Mucosa of descending colon (tissue), 3 donors: Measurements from ENCODE around the gene FRMD8. TPM values are rescaled to one million over a fixed set of nuclear protein-coding genes. Genes with fewer than 3 reads are reported as not detected.

Experiments
- ATAC-seq: fragments of 200-7000 bp; cut with Tn5 transposase; one replicate; pipeline ENCODE4 v1.9.1; 2020; ENCODE audit warnings: mild to moderate bottlenecking, moderate library complexity
- DNase-seq, 3 donors: peaks; one replicate each; pipeline ENCODE4 v3.0.0-alpha.2; 2020
- H3K36me3 ChIP-seq: fragments of 200-600 bp; one replicate; pipeline ENCODE4 v1.8.0; 2021; ENCODE audit warnings: low read depth, mild to moderate bottlenecking
- H3K4me1 ChIP-seq: fragments of 200-600 bp; one replicate; pipeline ENCODE4 v1.8.0; 2021; ENCODE audit warnings: low read depth, mild to moderate bottlenecking
- H3K4me3 ChIP-seq: fragments of 200-600 bp; one replicate; pipeline ENCODE4 v1.8.0; 2021; ENCODE audit warnings: mild to moderate bottlenecking
- H3K9me3 ChIP-seq: fragments of 200-600 bp; one replicate; pipeline ENCODE4 v1.8.0; 2021; ENCODE audit warnings: mild to moderate bottlenecking
- intact Hi-C, 2 donors: fragments of 100-400 bp; cut with DNase I in 1 of 2; cut with micrococcal nuclease in 1 of 2; formaldehyde crosslinking; loops; one replicate each; pipeline versions ENCODE4 v1.11.0 to v1.11.1; 2022; cut with DNase I, micrococcal nuclease
- total RNA-seq, 3 donors: library from RNA; stranded (reverse); fragmentation: NEBNext Ultra II Directional in 2 of 3; extraction: Animal tissue kit (Norgen Biotek cat#: 25700) in 2 of 3; gene quantifications; one replicate each; pipeline versions ENCODE4 v1.2.1 to v1.2.4, GENCODE V29; 2021 to 2023
- TF ChIP-seq, protein P1 (sequence below): fragments of 200-600 bp; IDR thresholded peaks from one replicate; pipeline ENCODE4 v1.8.0; 2022; ENCODE audit warnings: antibody characterized with exemption, mild to moderate bottlenecking
- donor health status: DM: no; HTN: no; CAD: no; lungs with moderate emphysema.
- donor health status: DM: no; HTN: no; CAD: no.
- donor health status: DM: no; HTN: yes; CAD: no.

Gene FRMD8
- total RNA-seq, 3 donors from 2014 or later, result 27.1 to 44.1 (median 42.3) TPM

DNA sequence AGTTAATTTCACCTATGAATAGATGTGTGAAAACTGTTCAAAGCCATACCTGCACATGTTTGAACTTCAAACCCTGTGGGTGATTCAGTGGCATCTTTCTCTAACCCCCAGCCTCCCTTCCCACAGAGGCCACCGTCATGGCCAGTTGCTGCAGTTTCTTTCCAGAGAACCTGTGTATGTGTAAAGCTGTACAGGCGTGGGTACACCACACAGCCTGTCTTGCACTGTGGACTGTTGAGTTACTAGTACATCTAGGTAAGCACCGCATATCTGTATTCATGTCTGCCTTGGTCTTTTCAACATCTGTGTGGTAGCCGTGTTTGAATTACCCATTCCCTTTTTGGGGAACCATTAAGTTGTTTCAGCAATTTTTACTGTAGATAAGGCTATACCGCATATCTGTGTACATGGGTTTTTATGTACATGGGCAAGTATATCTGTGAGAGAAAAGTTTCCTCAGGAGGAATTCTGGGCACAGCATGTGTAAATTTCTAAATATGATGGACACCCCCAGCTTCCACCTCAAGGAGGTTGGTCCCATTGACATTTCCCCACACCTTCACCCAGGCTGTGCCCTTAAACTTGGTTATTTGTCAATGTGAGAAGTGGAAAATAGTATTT, 50.1 kb downstream of the FRMD8 start:
- H3K9me3 ChIP-seq, result no peaks in the 10 kb centered on the region
- DNase-seq, result no peak
- no peaks in the 10 kb centered on the region for H3K36me3 ChIP-seq
- peaks cover 21% of the 10 kb centered on the region for H3K4me1 ChIP-seq
- no peak overlapping the region for H3K4me3 ChIP-seq
- intact Hi-C loops, result no loop called here
- TF ChIP-seq, protein P1, sequence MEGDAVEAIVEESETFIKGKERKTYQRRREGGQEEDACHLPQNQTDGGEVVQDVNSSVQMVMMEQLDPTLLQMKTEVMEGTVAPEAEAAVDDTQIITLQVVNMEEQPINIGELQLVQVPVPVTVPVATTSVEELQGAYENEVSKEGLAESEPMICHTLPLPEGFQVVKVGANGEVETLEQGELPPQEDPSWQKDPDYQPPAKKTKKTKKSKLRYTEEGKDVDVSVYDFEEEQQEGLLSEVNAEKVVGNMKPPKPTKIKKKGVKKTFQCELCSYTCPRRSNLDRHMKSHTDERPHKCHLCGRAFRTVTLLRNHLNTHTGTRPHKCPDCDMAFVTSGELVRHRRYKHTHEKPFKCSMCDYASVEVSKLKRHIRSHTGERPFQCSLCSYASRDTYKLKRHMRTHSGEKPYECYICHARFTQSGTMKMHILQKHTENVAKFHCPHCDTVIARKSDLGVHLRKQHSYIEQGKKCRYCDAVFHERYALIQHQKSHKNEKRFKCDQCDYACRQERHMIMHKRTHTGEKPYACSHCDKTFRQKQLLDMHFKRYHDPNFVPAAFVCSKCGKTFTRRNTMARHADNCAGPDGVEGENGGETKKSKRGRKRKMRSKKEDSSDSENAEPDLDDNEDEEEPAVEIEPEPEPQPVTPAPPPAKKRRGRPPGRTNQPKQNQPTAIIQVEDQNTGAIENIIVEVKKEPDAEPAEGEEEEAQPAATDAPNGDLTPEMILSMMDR, result no peak
- ATAC-seq, result peak; percentile 9

DNA sequence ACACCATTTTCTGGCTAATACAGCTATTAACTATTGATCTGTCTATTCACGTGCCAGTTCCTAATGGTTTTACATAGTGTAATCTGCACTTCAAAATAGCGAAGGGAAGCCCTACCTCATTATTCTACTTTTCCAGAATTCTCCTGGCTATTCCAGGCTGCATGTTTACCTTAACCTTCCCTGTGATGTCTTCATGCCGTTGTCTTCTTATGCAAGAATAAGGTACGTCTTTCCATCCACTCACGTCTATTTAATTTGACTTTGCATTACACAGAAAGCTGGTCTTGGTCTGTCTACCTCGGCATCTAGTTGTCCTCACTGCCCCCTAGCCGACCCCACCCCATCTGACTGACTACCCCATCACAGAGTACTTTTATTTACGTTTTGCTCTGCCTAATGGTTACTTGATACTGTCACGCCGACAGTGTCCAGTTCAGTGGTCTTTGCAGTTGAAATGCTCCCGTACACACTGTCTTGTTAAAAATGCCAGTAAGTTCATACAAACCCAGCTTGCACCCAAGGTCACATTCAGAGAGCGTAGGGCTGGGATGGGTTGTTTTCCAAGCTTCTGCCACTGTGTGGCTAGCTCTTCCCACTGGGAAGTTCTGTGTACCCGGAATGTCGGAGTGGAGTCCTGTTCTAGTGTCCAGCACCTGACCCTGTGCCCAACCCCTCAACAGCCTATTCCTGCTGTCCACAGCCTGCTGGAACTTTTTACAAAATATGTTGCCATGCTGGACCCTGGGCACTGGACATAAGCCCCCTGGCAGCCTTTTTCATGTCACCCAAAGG, 51.2 kb downstream of the FRMD8 start:
- Histone ChIP-seq H3K36me3 (no peaks in the 10 kb centered on the region), H3K4me3 (no peak overlapping the region)
- DNase-seq, result no peak

DNA sequence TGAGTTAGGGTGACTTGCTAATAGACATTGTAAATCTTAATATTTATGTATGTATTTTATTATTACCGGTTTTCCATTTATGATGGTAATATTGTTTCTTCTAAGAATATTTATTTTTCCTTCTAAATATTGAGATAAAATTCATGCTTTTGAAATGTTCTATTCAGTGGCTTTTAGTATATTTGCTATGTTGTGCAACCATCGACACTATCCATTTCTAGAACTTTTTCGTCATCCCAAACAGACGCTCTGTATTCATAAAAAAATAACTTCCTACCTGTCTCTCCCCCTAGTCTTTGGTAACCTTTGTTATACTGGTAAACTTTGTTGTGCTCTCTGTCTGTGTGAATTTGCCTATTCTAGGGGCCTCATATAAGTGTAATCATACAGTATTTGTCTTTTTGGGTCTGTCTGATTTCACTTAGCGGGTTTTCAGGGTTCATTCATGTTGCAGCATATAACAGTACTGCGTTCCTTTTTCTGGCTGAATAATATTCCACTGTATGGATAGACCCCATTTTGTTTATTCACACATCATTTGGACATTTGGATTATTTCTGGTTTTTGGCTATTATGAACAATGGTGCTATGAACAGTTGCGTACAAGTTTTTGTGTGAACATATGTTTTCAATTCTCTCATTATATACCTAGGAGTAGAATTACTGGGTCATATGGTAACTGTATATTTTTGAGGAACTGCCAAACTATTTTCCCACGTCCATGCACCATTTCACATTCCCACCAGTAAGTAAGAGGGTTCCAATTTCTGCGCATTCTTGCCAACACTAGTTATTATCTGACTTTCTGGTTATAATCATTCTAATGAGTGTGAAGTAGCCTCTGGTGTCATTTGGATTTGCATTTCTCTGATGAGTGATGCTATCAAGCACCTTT, 52.1 kb downstream of the FRMD8 start:
- Histone ChIP-seq H3K36me3 (no peaks in the 10 kb centered on the region), H3K4me1 (peaks cover 5% of the 10 kb centered on the region), H3K4me3 (no peak overlapping the region), H3K9me3 (no peaks in the 10 kb centered on the region)
- ATAC-seq (no peak), DNase-seq (no peak)
- intact Hi-C loops, result no loop called here
- TF ChIP-seq, protein P1, result no peak

More for the DNA sequence above, 51.2 kb downstream of the FRMD8 start:
- ATAC-seq, result no peak
- intact Hi-C loops, result no loop called here
- Histone ChIP-seq H3K4me1 (peaks cover 13% of the 10 kb centered on the region), H3K9me3 (no peaks in the 10 kb centered on the region)
- TF ChIP-seq, protein P1, result no peak

DNA sequence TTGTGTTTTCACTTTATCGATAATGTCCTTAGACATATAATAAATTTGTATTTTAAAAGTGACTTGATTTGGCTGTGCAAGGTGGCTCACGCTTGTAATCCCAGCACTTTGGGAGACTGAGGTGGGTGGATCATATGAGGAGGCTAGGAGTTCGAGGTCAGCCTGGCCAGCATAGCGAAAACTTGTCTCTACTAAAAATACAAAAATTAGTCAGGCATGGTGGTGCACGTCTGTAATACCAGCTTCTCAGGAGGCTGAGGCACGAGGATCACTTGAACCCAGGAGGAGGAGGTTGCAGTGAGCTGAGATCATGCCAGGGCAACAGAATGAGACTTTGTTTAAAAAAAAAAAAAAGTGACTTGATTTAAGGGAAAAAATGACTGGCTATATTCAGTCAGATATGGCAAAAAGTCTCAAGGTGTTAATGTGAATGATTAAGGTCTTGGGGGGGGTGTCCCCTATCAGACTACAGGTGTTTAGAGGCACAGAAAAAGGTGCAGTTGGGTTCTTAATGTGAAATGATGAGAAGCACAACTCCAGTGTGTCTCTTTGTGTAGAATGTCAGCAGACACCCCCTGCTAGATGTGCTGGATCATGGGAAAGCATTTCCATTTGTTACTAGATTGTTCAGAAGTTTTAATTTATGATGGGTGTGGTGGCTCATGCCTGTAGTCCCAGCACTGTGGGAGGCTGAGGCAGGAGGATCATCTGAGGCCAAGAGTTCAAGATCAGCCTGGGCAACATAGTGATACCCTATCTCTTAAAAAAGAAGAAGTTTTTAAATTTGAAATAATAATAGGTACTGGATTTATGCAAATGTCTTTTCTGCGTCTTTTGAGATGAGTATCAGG, 53.1 kb downstream of the FRMD8 start:
- H3K4me1 ChIP-seq, result peaks cover 5% of the 10 kb centered on the region
- no peak for DNase-seq
- TF ChIP-seq, protein P1, result no peak

More for the DNA sequence above, 53.1 kb downstream of the FRMD8 start:
- ATAC-seq, result no peak
- Histone ChIP-seq H3K9me3 (no peaks in the 10 kb centered on the region), H3K36me3 (no peaks in the 10 kb centered on the region), H3K4me3 (no peak overlapping the region)
- intact Hi-C loops, result no loop called here
